Stimulated activated CD4-positive, alpha-beta T cell treated with anti-CD3 and anti-CD28 coated beads, TNF-alpha, amount 100 ng/mL, for 24 hours (primary cell): ENCODE measurements around the gene MRGPRE.

Experiments
- DNase-seq, 3 experiments: peaks; one replicate each; pipeline ENCODE4 v3.0.0-alpha.2; 2020; ENCODE audit warnings: low read depth in 3 of 3

The MRGPRE gene

GRCh38 chr11:3178349-3178748 lies 53.9 kb downstream of the MRGPRE start:
- DNase-seq, result no peak

GRCh38 chr11:3177931-3178330 lies 54.3 kb downstream of the MRGPRE start:
- DNase-seq, result no peak
